Tibial nerve (tissue), 4 donors: ENCODE measurements around the gene NFATC3. TPM values are rescaled to one million over a fixed set of nuclear protein-coding genes. Genes with fewer than 3 reads are reported as not detected.

Source experiments
- DNase-seq, 2 donors: peaks; one replicate each; pipeline ENCODE4 v3.0.0-alpha.2; 2019; ENCODE audit warnings: low spot score in 2 of 2
- H3K27ac ChIP-seq, 4 donors: fragments of 200-600 bp; sonication (generic) in 3 of 4; one replicate each; pipeline ENCODE4 v1.5.1; 2017 to 2019; ENCODE audit warnings: mild to moderate bottlenecking in 1 of 4
- H3K27me3 ChIP-seq, 2 donors: fragments of 200-600 bp; sonication (generic) in 1 of 2; one replicate each; pipeline versions ENCODE4 v1.5.1 to v1.6.0; 2017 to 2019
- H3K36me3 ChIP-seq, 3 donors: fragments of 200-600 bp; sonication (generic); one replicate each; pipeline ENCODE4 v1.5.1; 2018 to 2019
- H3K4me1 ChIP-seq, 4 donors: fragments of 200-600 bp; sonication (generic) in 3 of 4; one replicate each; pipeline ENCODE4 v1.5.1; 2017 to 2019
- H3K4me3 ChIP-seq, 4 donors: fragments of 200-600 bp; sonication (generic) in 3 of 4; one replicate each; pipeline ENCODE4 v1.5.1; 2017 to 2019; ENCODE audit warnings: mild to moderate bottlenecking in 1 of 4, moderate library complexity in 1 of 4
- H3K9me3 ChIP-seq, 4 donors: fragments of 200-600 bp; sonication (generic) in 3 of 4; one replicate each; pipeline ENCODE4 v1.5.1; 2017 to 2019
- CTCF ChIP-seq, 5 experiments: fragments of 200-600 bp in 3 of 5; fragments of 450-650 bp in 2 of 5; sonication (generic) in 3 of 5; IDR thresholded peaks; one replicate each; pipeline ENCODE4 v1.5.1; 2016 to 2019; ENCODE audit warnings: antibody characterized with exemption in 5 of 5, mild to moderate bottlenecking in 3 of 5, moderate library complexity in 2 of 5
- EP300 ChIP-seq, 2 donors: sonication (generic); formaldehyde crosslinking; IDR thresholded peaks; one replicate each; pipeline ENCODE4 v1.6.1; 2017; ENCODE audit warnings: antibody characterized with exemption in 2 of 2, mild to moderate bottlenecking in 1 of 2
- POLR2A ChIP-seq, 2 donors: fragments of 450-650 bp; IDR thresholded peaks; one replicate each; pipeline ENCODE4 v1.6.1; 2017; ENCODE audit warnings: antibody characterized with exemption in 2 of 2, mild to moderate bottlenecking in 2 of 2, moderate library complexity in 2 of 2
- WGBS, 2 donors: methylation state at CpG; one replicate each; pipeline ENCODE4 v1.1.5; 2018; 5-methylcytosine and 5-hydroxymethylcytosine counted together
- total RNA-seq, 4 donors: library from RNA; depleted of rRNA; stranded (reverse); fragments of >200 nt; gene quantifications; one replicate each; pipeline ENCODE4 v1.1.0, GENCODE V29; 2016

Gene NFATC3
- total RNA-seq, 4 donors from 2014 or later: 81.4 to 105 (median 97.1) TPM

- peaks cover 0 to 88% (median 7%) of the 10 kb centered on the region in 3 donors for H3K36me3 ChIP-seq
Measured at GRCh38 chr16:68252383-68252782, 167.2 kb downstream of the NFATC3 start.

GRCh38 chr16:68253721-68254120 lies 168.6 kb downstream of the NFATC3 start:
- Histone ChIP-seq H3K27ac (no peak overlapping the region), H3K9me3 (no peaks in the 10 kb centered on the region), H3K4me1 (peaks cover 0 to 9% (median 0%) of the 10 kb centered on the region in 4 donors), H3K27me3 (no peaks in the 10 kb centered on the region), H3K4me3 (no peak overlapping the region), H3K36me3 (peaks cover 0 to 100% (median 7%) of the 10 kb centered on the region in 3 donors)
- DNase-seq: no peak
- WGBS, 2 donors: 95 to 97% methylated on average over 4 of the region's 4 CpGs
- TF ChIP-seq EP300 (IDR thresholded peaks at IDR 0.05) (no peak), POLR2A (IDR thresholded peaks at IDR 0.05) (no peak), CTCF (IDR thresholded peaks at IDR 0.05) (no peak)

More at GRCh38 chr16:68252383-68252782, 167.2 kb downstream of the NFATC3 start:
- peaks cover 0 to 7% (median 2%) of the 10 kb centered on the region in 4 donors for H3K4me1 ChIP-seq
- TF ChIP-seq POLR2A (IDR thresholded peaks at IDR 0.05) (no peak), EP300 (IDR thresholded peaks at IDR 0.05) (no peak), CTCF (IDR thresholded peaks at IDR 0.05) (no peak)
- DNase-seq: no peak
- no peaks in the 10 kb centered on the region for H3K27me3 ChIP-seq
- WGBS, 2 donors: 79 to 90% methylated on average over 5 of the region's 5 CpGs
- H3K27ac ChIP-seq: no peak overlapping the region
- H3K4me3 ChIP-seq: no peak overlapping the region
- no peaks in the 10 kb centered on the region for H3K9me3 ChIP-seq

GRCh38 chr16:68255712-68256111 lies 170.5 kb downstream of the NFATC3 start:
- H3K27me3 ChIP-seq: no peaks in the 10 kb centered on the region
- H3K4me1 ChIP-seq: peaks cover 0 to 9% (median 0%) of the 10 kb centered on the region in 4 donors
- WGBS, 2 donors: 88 to 94% methylated on average over 15 to 18 of the region's 18 CpGs
- peaks cover 0 to 100% (median 11%) of the 10 kb centered on the region in 3 donors for H3K36me3 ChIP-seq
- TF ChIP-seq POLR2A (IDR thresholded peaks at IDR 0.05): no peak
- TF ChIP-seq EP300 (IDR thresholded peaks at IDR 0.05): no peak
- no peak for TF ChIP-seq CTCF (IDR thresholded peaks at IDR 0.05)
- H3K27ac ChIP-seq: no peak overlapping the region
- H3K4me3 ChIP-seq: no peak overlapping the region
- DNase-seq: no peak
- no peaks in the 10 kb centered on the region for H3K9me3 ChIP-seq

GRCh38 chr16:68257251-68257905 lies 172.2 kb downstream of the NFATC3 start:
- no peaks in the 10 kb centered on the region for H3K9me3 ChIP-seq
- peak overlapping the region in 1 of 4 donors; percentile 45 for H3K27ac ChIP-seq
- H3K4me1 ChIP-seq: peaks cover 0 to 9% (median 2%) of the 10 kb centered on the region in 4 donors
- peaks cover 0 to 89% (median 11%) of the 10 kb centered on the region in 3 donors for H3K36me3 ChIP-seq
- WGBS, 2 donors: 72 to 76% methylated on average over 6 of the region's 6 CpGs
- no peak for DNase-seq
- no peak for TF ChIP-seq POLR2A (IDR thresholded peaks at IDR 0.05)
- TF ChIP-seq EP300 (IDR thresholded peaks at IDR 0.05): no peak
- TF ChIP-seq CTCF (IDR thresholded peaks at IDR 0.05): no peak
- no peak overlapping the region for H3K4me3 ChIP-seq
- no peaks in the 10 kb centered on the region for H3K27me3 ChIP-seq
